Heart left ventricle (tissue), 13 donors: ENCODE measurements around the gene SLC13A4.

Experiments
- CTCF ChIP-seq, 12 donors: fragments of 200-600 bp; sonication (generic) in 4 of 12; IDR thresholded peaks; one replicate each; pipeline versions ENCODE4 v1.5.0 to v1.8.0; 2018 to 2022; ENCODE audit warnings: antibody characterized with exemption in 12 of 12, mild to moderate bottlenecking in 5 of 12
- POLR2A ChIP-seq, 2 donors: fragments of 450-650 bp; IDR thresholded peaks; one replicate each; pipeline ENCODE4 v1.6.1; 2017; ENCODE audit warnings: antibody characterized with exemption in 2 of 2, mild to moderate bottlenecking in 2 of 2, moderate library complexity in 2 of 2
- donor health status: ischemic (EF 13 %, LVEDD 7.1; RV severe dilation, severe dysfunction).
- donor health status: DM: no; HTN: yes; CAD: no.
- donor health status: DM: no; HTN: no; CAD: no.
- donor health status: ischemic (EF 25% LVEDD 6.9; RV normal size, moderate dysfunction).
- donor health status: ischemic (EF 25% LVEDD 5.7; RV mildly dilated, moderate dysfunction).
- donor health status: ischemic (EF 35%, LVEDD 5.7; RV mildly dilated, moderate dysfunction).
- donor health status: nonischemic (EF 11% LVEDD 7.7; RV severe dilation, severe dysfunction).
- donor health status: DM: yes; HTN: yes; CAD: no.
- donor health status: PGD.
- donor health status: ischemic (EF 29% LVEDD 5.4; RV normal size, mild dysfunction).
- donor health status: nonischemic (EF 23%, LVEDD 6.1; RV moderate dilation, normal function).

- TF ChIP-seq CTCF (IDR thresholded peaks at IDR 0.05), result no peak
- no peak for TF ChIP-seq POLR2A (IDR thresholded peaks at IDR 0.05)
Measured at GRCh38 chr7:135731131-135731530, 3.1 kb upstream of the SLC13A4 start.
